Stimulated activated CD4-positive, alpha-beta T cell treated with anti-CD3 and anti-CD28 coated beads, Interleukin-12 subunit alpha, Interleukin-12 subunit beta, amount 100 ng/mL, for 48 hours (primary cell): ENCODE results near the gene ATCAY.
"Not testable (repeated sequence)": the region's sequence is repeated elsewhere in the genome, so short reads cannot be mapped to it uniquely, and the experiment has no call there.

ENCODE experiments used
- DNase-seq, 3 donors: peaks; one replicate each; pipeline ENCODE4 v3.0.0-alpha.2; 2020; ENCODE audit warnings: low read depth in 2 of 3, low spot score in 1 of 3

ATCAY gene

DNA sequence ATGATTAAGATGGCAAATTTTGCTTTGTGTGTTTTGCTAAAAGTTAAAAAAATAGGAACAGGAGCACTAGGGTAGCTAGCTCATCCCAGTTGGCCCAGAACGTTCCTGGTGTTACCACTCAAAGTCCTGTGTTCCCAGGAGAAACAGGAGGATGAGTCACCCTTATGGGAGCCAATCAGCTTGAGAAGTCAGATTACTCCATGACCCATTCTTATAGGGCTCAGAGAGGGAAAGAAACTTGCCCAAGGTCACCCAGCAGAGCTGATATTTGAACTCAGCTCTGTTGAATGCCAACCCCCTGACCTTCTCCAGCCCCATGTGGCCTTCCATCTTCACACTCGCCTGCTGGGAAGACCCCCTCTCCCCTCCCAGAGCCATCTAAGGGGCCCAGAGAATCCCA, 65.4 kb downstream of the ATCAY start:
- no peak for DNase-seq

DNA sequence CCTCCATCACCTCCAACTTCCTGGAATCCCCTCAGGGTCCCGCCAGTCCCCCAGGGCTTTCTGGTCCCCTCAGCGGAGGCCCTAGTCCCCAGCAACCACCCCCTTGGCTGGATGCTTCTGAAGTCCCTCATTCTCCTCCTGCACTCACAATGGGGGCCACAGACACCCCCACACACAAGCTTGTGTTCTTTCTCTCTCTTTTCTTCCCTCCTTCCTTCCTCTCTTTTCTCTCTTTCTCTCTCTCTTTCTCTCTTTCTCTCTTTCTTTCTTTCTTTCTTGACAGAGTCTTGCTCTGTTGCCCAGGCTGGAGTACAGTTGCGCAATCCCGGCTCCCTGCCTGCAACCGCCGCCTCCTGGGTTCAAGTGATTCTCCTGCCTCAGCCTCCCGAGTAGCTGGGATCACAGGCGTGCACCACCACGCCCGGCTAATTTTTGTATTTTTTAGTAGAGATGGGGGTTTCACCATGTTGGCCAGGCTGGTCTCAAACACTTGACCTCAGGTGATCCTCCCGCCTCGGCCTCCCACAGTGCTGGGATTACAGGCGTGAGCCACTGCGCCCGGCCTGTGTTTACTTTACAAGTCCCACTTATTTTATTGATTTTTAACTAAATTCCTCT, 66.9 kb downstream of the ATCAY start:
- not testable (repeated sequence) for DNase-seq

DNA sequence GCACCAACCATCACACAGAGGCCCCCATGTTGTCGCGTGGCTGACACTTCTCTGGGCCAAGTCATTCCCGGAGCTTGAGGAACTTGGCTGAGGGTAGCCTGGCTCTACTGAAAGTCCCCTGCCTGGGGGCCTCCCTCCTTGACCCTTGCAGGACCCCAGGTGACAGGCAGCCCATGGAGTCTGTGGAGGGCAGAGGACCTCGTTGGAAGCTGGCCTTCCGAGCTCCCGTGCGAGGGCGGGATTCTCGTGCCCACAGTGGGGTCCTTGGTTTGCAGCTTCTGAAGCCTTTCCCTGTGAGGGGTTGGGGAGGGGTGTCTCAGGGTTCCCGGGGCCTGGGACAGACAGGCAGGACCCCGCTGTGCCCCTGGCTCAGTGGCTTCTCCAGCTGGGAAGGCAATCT, 68.8 kb downstream of the ATCAY start:
- DNase-seq = no peak

DNA sequence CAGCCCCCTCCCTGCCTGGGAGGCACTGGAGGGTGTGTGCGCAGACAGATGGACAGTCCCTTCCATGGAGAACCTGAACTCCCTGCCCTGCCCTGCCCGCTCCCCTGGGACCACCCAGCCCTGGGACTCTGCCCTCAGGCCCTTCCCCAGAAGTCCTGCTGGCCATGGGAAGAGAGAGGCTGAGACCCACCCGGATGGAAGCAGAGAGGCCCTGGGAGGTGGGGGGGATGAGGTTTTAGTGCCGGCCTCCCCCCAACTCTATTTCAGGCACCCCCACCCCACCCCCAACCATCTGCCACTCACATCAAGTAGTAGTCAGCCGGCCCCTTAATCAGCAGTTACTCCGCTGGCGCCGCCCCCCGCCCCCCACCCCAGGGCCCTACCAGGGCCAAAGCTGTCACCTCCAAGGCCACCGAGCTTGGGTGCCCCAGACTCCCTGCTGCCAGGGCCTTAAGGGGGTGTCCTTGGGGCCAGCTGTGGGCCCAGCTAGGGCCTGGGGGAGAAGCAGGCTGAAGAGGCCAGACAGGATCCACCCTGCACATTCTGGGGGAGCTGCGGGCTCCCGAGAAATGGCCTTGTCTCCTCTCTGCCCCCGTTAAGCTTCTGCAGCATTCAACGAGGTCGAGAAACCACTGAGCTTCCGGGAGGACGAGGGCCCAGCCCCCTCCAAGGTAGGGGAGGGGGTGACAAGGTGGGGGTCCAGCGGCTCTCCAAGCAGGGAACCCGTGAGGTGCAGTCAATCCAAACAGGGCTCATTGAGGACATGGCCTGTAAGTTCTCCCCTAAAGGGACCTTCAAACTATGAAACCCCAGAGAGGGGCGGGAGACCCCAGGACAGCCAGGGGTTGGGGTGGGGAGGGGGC, 69.7 kb downstream of the ATCAY start:
- DNase-seq = no peak

DNA sequence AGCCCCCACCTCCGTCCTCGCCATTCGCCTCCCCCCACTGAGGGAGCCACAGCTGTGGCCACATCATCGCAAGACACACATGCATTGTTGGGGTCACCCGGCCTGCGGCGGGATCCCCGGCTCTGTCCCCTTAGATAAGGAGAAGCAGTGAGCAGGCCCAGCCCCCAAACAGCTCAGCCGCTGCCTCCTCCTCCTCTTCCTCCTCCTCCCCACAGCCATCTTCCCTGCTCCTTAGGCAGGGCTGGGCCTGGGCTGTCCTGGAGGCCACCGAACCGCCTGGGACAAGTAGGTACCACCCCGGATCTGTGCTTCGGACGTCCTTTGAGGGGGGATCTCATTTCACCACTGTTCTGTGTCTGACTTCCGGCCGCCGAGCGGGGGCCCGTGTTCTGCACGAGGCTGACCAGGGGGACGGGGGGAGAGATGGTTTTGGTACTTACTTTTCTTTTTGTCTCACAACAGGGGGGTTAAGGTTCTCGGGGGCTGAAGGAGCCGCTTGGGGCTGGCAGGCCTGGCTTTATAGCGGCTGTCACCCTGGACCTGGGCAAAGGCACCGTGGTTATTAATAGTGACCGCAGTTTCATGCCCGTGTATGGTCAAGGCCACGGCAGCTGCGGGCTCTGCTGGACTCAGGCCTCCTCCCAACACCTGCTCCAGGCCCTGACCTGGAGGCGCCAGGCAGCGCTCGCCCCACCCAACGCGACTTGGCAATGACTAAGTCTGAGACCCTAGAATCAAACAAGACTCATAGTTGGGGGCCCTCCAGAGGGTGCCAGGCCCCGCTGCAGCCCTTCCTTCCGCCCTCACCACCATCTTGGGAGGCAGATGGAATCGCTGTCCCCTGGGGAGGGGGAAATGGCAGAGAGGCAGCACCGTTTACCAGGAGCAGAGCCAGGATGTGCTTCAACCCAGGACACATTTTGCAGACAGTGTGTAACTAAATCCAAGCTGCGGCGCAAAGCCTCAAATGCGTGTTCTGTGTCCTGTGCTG, 70.7 kb downstream of the ATCAY start:
- DNase-seq = peak in 1 of 3 donors; percentile 6

DNA sequence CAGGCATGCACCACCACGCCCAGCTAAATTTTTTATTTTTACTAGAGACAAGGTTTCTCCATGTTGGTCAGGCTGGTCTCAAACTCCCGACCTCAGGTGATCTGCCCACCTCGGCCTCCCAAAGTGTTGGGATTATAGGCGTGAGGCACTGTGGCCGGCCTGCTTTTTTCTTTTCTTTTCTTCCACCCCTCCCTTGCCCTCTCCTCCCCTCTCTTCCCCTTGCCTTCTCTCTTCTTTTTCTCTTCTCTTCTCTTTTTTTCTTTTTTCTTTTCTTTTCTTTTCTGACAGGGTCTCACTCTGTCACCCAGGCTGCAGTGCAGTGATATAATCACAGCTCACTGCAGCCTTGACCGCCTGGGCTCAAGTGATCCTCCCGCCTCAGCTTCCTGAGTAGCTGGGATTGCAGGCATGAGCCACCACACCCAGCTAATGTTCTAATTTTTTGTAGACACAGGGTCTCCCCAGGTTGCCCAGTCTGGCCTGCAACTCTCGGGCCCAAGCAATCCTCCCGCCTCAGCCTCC, 72.3 kb downstream of the ATCAY start:
- DNase-seq = not testable (repeated sequence)

DNA sequence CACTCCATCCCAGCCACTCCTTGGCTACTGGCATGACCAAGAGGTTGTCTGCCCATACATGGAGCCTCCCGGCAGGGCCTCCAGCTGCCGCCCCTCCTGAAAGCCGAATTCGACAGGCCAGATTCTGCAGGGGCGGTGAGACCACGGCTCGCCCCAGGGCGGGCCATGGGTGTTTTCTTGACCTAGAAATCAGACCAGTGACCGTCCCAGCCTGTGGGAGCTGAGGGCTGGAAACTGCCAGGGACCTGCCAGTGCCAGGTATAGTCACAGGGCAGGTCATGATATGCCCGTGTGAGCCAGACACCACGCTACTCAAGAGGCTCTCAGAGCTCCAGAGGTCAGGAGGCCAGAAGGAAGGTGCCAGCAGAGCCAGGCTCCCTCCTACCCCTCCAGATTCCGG, 73.6 kb downstream of the ATCAY start:
- DNase-seq = no peak

DNA sequence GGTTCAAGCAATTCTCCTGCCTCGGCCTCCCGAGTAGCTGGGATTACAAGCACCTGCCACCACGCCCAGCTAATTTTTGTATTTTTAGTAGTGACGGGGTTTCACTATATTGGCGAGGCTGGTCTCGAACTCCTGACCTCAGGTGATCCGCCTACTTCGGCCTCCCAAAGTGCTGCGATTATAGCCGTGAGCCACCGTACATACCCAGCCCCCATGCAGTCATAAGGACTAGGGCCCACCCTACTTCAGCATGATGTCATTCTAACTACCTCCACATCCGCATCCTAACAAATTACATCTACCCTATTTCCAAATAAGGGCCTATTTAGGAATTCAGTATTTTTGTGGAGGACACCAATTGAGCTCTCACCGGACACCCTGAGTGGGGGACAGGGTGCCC, 74.8 kb downstream of the ATCAY start:
- not testable (repeated sequence) for DNase-seq

DNA sequence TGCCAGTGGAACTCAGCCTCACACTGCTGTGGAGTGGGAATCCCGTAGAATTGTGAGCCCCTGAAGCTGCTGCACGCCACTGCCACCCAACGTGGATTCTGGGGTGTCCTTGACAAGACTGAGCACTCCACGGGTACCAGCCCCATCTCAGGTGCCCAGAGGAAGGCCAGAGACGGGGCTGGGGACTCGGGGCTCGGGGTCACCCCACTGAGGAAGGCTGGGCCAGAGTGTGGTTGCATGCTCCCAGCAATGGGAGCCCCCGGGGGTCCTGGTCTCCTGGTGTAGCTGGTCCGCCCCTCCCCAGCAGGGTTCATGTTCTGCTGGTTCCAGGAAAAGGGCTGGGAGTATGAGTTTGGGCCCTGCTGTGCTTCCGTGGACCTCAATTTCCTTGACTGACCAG, 75.2 kb downstream of the ATCAY start:
- DNase-seq = no peak

DNA sequence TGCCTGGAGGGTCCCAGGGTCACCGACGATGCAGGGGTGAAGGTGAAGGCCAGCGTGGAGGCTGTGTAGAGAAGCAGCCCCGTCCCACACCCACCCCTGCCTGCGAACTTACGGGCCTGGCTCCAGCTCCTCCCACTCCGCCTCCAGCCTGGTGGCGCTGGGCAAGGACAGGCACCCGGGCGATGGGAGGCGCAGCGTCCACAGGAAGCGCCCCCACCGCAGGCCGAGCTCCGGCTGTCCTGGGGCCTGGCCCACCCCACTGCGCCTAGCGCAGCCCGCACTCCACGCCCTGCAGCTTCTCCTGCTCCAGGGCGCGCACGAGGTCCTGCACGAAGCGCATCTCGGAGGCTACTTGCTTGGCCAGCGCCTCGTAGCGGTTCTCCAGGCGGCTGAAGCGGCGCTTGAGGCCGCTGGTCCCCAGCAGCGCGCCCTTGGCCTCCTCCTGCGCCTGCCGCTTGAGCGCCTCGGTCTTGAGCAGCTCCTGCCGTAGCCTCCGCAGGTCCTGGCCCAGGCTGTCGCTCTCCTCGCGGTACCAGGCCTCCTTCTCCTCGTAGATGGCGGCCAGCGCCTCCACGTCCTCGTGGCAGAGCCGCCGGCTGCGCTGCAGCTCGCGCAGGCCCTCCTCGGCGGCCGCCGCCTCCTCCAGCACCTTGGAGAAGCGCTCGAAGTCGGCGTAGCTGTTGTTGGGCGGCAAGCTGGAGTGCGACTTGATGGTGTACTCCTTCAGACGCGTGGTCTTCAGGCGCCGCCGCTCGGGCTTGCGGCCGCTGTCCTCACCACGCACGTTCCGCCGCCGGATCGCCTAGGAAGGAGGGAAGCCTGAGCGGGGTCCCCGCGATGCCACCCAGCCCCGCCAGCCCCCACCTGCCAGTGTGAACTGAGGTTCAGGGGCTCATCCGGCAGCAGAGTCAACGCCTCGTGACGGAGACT, 78.6 kb downstream of the ATCAY start:
- DNase-seq = no peak

DNA sequence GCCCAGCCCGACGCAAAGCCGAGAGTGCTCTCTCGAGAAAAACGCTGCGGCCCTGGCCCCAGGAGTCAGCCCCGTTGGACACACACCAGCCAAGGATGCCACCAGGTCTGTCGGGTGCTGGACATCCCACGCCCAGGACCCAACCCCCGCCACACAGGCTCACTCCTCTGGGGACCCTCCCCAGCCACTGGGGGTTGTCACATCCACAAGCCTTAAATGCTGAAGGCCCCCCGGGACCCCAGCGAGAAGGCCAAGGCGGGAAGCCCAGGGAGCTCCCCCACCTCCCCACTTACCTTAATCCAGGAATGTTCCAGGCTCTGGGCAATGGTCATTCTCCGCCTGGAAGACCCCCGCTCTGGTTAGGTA, 79.3 kb downstream of the ATCAY start:
- DNase-seq = no peak

DNA sequence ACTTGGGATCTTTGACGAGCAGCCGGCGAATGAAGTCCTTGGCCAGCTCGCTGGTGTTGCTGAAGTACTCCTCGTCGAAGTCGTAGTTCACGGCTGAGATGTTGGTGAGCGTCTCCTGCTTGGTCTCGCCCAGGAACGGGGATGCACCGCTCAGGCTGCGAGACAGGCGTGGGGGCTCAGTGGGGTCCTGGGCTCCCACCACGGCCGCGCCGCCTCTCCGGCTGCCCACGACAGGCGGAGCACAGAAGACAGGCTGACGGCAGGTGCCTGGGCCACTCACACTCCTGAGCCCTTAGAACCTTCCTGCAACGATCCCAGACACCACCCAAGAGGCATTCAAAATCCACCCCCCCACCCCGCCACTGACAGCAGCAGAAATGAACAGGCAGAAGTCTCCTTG, 80.5 kb downstream of the ATCAY start:
- DNase-seq = no peak

DNA sequence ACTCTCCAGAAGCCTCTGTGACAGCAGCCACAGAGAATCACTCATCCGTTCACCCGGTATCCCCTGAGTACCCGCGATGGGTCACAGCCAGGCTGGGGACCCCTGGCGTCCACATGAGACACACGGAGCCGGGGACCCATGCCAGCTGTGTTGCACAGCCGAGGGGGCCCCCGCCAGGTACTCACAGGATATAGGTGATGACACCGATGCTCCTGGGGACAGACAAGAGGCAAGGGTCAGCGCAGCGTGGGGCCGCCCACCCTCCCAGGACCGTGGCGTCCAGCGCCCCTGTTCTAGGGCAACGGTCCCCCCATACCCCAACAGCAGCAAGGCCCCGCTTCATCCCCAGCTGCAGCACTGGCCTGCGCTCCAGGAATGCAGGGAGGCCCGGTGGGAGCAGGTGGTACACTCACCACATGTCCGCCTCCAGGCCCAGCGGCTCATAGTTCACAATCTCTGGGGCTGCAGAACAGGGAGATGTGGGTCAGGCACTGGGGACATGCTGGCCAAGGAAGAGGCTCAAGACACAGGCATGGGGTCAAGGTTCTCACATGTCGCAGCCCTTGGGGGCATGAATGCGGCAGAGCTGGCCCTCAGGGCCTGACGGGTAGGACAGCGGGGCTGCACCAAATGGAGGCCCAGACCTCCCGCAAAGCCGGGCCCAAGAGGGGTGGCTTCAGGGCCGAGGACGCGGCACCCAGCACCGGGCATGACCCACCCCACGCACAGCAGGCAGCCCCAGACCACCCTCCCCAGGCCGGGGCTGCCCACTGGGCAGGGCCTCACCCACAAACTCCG, 83.2 kb downstream of the ATCAY start:
- no peak for DNase-seq

DNA sequence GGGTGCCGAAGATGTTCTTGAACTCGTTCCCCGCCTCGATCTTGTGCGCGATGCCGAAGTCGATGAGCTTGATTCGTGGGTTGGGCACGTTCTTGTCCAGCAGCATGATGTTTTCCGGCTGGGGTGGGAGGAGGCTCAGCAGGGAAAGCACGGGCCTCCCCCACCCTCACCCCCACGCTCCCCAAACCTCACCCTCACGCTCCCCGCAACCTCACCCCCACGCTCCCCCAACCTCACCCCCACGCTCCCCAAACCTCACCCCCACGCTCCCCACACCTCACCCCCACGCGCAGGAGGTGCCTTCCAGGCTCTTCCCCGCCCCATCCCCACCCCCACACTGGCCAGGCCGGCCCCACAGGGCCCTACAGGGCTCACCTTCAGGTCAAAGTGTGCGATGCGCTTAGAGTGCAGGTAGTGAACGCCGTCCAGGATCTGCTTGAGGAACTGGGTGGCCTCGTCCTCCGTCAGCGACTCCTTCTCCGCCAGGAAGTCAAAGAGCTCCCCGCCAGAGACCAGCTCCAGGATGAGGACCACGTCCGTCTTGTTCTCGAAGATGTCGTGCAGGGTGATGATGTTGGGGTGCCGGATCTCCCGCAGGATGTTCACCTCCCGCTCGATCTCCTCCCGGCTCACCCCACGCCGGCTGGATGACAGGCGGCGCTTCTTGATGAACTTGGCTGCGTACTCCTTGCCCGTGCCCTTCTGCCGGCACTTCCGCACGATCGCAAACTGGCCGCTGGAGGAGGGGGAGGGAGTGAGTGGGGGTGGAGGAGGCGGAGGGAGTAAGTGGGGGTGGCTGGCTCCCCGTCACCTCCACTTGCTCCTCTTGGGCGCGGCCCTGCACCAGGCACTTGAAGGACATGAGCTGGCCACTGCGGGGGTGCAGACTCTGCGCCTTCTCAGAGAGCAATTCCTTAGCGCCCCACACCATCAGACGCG, 84.0 kb downstream of the ATCAY start:
- DNase-seq = no peak

DNA sequence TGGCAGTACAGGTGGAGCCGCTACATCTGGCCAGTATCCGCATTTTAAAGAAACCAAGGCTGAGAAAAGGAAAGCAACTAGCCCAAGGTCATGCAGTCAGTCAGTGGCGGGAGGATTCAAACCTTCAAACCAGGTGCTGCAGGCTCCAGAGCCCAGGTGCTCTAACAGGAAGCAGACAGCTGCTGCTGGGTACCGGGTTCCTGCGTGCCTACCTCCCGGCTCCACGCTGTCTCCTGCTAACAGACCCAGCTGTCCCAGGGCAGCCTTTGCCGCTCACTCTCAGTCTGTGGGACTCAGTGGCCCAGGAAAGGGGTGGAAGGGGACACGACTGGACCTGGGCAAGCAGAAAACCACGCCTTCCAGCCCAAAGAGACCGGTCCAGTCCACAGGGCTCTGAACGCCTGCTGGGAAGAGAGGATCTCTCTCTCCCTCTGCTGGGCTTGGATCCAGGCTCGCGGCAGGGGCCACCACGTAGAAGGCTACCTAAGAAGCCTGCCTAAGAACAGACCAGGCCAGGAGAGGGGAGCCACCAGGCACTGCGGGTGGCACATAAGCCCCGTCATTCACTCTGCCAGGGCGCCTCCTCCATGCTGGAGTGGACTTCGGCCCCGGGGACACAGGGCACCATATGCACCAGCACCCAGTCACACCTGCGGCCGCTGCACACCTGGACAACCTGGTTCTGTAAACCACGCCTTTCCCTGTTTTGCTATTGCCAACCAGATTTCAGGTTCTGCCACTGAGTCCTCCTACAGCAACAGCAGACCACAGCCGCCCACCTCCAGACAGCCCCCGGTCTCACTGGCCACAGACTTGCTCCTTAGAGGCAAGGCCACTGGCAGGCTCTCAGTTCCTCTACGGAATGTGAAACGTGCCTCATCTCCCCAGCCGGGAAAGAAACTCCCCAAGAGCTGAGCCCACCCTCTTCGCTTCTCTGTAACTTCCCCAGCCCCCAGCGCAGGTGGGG, 85.8 kb downstream of the ATCAY start:
- DNase-seq = no peak

DNA sequence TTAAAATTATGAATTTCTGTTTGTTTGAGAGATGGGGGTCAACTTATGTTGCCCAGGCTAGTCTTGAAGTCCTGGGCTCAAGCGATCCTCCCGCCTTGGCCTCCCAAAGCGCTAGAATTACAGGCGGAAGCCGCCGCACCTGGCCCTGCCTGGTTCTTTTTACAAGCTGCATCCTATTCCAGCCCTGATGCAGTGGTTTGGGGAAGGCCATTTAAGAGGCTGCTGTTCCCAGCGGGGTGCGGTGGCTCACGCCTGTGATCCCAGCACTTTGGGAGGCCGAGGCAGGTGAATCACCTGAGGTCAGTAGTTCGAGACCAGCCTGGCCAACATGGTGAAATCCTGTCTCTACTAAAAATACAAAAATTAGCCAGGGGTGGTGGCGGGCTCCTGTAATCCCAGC, 87.5 kb downstream of the ATCAY start:
- DNase-seq = not testable (repeated sequence)
